GDM1 (cell line): Measurements from ENCODE around the gene PTPDC1.
A peak's percentile ranks its signal among the peaks of the same experiment; 100 is the strongest.

Experiments used
- DNase-seq: peaks from one replicate; lab custom pipeline; 2025; lab: John Stamatoyannopoulos, UW

Gene PTPDC1, protein sequence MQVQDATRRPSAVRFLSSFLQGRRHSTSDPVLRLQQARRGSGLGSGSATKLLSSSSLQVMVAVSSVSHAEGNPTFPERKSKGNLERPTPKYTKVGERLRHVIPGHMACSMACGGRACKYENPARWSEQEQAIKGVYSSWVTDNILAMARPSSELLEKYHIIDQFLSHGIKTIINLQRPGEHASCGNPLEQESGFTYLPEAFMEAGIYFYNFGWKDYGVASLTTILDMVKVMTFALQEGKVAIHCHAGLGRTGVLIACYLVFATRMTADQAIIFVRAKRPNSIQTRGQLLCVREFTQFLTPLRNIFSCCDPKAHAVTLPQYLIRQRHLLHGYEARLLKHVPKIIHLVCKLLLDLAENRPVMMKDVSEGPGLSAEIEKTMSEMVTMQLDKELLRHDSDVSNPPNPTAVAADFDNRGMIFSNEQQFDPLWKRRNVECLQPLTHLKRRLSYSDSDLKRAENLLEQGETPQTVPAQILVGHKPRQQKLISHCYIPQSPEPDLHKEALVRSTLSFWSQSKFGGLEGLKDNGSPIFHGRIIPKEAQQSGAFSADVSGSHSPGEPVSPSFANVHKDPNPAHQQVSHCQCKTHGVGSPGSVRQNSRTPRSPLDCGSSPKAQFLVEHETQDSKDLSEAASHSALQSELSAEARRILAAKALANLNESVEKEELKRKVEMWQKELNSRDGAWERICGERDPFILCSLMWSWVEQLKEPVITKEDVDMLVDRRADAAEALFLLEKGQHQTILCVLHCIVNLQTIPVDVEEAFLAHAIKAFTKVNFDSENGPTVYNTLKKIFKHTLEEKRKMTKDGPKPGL

DNA sequence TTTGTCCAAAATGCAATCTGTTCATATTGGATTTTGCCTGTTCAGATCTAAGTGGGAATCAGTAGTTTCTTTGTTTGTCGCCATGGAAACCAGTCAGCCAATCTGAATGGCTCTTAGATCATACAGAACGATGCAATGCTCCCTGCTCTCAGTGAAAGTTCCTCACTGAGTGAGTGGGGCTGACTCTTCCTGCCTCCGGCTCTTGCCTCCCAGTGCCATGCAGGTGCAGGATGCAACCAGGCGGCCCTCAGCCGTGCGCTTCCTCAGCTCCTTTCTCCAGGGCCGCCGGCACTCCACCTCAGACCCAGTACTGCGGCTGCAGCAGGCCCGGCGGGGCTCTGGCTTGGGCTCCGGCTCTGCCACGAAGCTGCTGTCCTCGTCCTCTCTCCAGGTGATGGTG, at the start of gene PTPDC1:
Gene PTPDC1 (plus strand): TSS at position 151 of the 400 bp plus-strand sequence. CDS start 67 bp downstream, at position 218.
- no peak for DNase-seq

DNA sequence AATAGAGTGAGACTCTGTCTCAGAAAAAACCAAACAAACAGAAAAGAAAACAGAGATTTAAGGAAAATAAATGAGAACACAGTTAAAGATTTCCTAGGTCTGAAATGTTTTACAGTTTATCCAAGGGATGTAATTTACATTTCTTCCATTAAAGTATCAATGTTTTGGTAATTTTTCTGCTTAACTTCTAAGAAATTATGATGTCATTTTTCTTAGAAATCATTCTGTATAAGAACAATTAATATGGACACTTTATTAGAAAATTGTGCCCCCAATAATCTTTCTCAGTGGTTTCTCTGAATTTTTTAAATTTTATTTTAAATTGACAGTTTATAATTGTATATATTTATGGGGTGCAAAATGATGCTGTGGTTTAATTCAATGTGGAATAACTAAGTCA, 49.8 kb upstream of the PTPDC1 start:
- no peak for DNase-seq

- DNase-seq, result no peak
Observed at GRCh38 chr9:94039786-94040185, 44.5 kb upstream of the PTPDC1 start.

DNA sequence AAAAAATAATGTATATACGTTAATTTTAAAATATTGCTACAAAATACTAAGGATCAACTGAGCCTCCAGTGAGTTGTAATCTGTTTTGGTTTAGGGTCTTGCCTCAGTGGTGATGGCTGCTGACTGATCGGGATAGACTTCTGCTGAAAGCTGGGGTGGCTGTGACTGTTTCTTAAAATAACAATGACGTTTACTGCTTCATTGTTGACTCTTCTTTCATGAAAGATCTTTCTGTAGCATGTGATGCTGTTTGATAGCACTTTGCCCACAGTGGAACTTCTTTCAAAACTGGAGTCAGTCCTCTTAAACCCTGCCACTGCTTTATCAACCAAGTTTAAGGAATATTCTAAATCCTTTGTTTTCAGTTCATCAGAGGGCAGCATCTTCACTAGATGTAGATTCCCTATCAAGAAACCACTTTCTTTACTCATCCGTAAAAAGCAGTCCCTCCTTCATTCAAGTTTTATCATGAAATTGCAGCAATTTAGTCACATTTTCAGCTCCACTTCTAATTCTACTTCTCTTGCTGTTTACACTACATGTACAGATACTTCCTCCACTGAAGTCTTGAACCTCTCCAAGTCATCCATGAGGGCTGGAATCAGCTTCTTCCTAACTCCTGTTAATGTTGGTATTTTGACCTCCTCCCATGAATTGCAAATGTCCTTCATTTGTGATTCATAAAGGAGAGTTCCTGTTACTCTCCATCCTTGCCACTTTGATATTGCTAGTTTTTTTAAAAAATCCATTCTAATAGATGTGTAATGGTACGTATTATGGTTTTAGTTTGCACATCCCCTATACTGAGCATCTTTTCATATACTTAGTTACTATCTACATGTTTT, 41.5 kb upstream of the PTPDC1 start:
- no peak for DNase-seq

GRCh38 chr9:94054716-94055115, 29.5 kb upstream of the PTPDC1 start:
- DNase-seq, result no peak

GRCh38 chr9:94056442-94056974, 27.8 kb upstream of the PTPDC1 start:
- no peak for DNase-seq

- DNase-seq, result no peak
Observed at GRCh38 chr9:94057918-94058317, 26.3 kb upstream of the PTPDC1 start.

DNA sequence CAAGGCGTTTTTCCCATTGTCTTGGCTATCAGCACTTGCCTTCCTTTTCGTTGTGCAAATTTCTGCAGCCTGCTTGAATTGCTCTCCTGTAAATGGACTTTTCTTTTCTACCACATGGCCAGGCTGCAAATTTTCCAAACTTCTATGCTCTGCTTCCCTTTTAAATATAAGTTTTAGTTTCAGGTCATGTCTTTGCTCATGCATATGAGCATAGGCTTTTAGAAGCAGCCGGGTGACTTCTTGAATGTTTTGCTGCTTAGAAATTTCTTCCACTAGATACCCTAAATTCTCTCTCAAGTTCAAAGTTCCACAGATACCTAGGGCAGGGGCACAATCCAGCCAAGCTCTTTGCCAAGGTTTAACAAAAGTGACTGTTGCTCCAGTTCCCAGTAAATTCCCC, 22.4 kb upstream of the PTPDC1 start:
- no peak for DNase-seq

DNA sequence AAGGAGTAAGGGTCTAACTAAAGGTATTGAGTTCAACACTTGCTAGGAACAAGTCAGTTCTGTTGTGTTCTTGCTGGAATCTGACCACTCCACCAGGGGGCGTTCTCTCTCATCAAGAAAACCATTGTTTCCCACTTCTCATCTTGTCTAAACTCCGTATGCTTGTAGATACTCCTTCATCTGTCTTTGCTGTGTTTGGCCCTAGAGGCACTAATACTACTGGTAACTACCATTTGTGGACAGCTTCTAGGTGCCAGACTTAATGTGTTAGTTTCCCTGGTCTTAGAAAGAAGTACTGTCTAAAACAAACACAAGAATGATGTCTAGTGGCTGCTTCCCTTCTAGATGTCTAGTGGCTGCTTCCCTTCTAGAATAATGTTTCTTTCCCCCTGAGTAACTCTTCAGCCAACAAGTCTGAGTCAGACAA, 18.7 kb upstream of the PTPDC1 start:
- peak; percentile 74 for DNase-seq

GRCh38 chr9:94068257-94068656, 16.0 kb upstream of the PTPDC1 start:
- no peak for DNase-seq

GRCh38 chr9:94076557-94076956, 7.7 kb upstream of the PTPDC1 start:
- DNase-seq, result no peak

GRCh38 chr9:94078086-94078485, 6.2 kb upstream of the PTPDC1 start:
- DNase-seq, result no peak

DNA sequence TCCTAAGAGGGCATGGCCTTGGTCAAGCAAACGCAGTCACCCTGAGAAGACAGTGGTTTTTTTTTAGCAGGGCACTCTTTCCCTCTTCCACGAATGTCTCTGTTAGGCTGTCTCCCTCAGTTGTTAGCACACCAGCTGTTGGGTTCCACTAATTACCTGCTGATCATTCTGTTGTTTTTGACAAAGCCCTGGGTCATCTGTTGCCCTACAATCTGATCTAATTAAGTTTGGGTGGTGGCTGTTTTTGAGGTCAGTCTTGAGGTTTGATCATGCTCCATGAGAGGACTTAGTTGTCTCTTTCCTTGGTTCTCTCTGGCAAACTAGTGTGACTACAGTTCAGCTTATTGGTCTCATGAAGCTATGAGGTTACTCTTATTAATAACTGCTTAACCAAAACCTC, 5.0 kb upstream of the PTPDC1 start:
- DNase-seq, result no peak

- no peak for DNase-seq
Observed at GRCh38 chr9:94080249-94080648, 4.0 kb upstream of the PTPDC1 start.

DNA sequence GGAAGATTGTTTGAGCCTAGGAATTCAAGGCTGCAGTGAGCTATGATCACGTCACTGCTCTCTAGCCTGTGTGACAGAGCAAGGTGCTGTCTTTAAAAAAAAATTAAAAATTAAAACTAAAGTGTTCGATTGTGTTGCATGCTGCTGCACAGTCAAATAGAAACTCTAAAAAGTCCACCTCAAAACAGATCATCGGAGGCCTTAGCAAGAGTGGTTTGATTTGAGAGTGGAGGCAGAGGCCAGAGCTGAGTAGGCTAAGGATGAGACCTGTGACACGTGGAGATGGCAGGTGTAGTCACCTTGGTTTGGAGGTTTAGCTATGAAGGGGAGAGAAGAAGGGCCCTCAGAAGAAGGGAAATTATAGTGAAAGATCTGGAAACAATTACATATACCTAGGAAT, 2.8 kb upstream of the PTPDC1 start:
- no peak for DNase-seq

DNA sequence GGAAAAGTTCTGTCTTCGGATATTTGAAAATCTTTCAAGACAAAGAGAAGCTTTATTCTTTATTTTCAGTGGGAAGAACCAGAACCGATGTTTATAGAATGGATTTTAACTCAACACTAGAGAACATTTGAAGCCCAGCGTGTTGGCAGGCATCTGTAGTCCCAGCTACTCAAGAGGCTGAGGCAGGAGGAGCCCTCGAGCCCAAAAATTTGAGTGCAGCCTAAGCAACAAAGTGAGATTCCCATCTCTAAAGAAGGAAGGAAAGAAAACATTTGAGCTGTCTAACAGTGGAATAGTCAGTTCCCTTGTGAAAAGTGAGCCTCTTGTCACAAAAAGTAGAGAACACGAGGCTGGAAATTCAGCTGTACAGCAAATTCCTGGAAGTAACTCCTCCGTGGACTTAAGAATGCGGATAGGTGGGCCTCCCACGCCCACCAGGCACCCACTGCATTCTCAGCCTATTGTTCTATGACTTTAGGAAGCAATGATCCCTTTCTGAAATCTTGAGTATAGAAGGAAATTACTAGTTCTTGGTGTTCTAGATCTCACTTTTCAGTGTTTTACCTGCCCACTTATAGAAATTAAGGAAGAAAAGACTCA, 2.3 kb upstream of the PTPDC1 start:
- no peak for DNase-seq

GRCh38 chr9:94082553-94082952, 1.7 kb upstream of the PTPDC1 start:
- no peak for DNase-seq

DNA sequence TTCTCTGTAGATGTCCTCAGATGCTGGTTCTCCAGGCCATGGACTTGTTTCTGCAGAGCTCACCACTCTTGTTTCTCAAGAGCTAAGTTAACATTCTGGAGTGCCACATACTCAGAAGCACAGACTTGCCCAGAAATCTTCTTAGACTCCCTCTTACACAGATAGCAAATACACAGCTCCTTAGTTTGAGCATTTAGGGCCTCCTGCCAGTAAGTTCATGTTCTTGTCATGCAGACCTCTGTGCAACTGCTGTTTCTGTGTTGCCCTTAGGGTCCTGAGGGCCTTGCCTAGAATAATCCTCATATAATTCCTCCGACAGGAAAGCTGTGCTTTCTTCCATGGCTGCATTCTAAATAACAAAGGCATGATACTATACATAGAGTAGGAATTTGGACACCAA, 1.3 kb upstream of the PTPDC1 start:
- no peak for DNase-seq

DNA sequence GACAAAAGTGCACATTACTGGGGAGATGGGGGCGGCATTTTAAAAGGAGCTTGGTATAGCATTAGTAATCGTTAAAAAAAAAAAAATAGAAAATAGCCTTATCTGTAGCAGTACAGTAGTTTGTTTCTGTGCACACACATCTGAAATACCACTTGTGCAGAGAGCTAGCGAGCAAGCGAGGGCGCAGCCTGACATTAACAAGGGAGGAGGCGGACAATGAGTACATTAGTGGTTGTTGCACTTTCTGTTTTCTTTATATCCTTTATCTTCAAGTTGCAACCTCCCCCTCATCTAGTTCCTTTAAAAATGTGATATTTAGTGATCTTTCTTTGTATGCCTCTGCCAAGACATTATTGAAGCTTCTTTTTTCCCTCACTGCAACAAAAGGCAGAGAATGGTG, 880 bp upstream of the PTPDC1 start:
- no peak for DNase-seq

- DNase-seq, result no peak
Observed at GRCh38 chr9:94085062-94085639, 887 bp downstream of the PTPDC1 start.
